Gastrocnemius medialis (tissue), 4 donors: Measurements from ENCODE around the gene CEP295NL. TPM values are rescaled to one million over a fixed set of nuclear protein-coding genes. Genes with fewer than 3 reads are reported as not detected.
"Not testable (repeated sequence)": the region's sequence is repeated elsewhere in the genome, so short reads cannot be mapped to it uniquely, and the experiment has no call there.

ENCODE experiments used
- ATAC-seq, 2 donors: fragments of 150-250 bp; one replicate each; pipeline ENCODE4 v1.9.1; 2016
- DNase-seq, 2 donors: peaks; one replicate each; pipeline ENCODE4 v3.0.0-alpha.2; 2019
- H3K27ac ChIP-seq, 4 donors: fragments of 200-600 bp; sonication (generic); 1 replicate in 1 of 4; 2 replicates in 3 of 4; pipeline ENCODE4 v1.5.1; 2016 to 2018; ENCODE audit warnings: mild to moderate bottlenecking in 2 of 4, moderate library complexity in 1 of 4
- H3K27me3 ChIP-seq, 3 donors: fragments of 200-600 bp; sonication (generic) in 2 of 3; 1 replicate in 1 of 3; 2 replicates in 2 of 3; pipeline versions ENCODE4 v1.5.1 to v1.6.0; 2016 to 2019; ENCODE audit warnings: mild to moderate bottlenecking in 1 of 3, moderate library complexity in 1 of 3
- H3K36me3 ChIP-seq, 2 donors: fragments of 200-600 bp; sonication (generic) in 1 of 2; one replicate each; pipeline ENCODE4 v1.5.1; 2017 to 2018
- H3K4me1 ChIP-seq, 2 donors: fragments of 200-600 bp; sonication (generic) in 1 of 2; one replicate each; pipeline ENCODE4 v1.5.1; 2016 to 2017; ENCODE audit warnings: mild to moderate bottlenecking in 2 of 2
- H3K4me3 ChIP-seq, 4 donors: fragments of 200-600 bp; sonication (generic) in 3 of 4; 1 replicate in 1 of 4; 2 replicates in 3 of 4; pipeline ENCODE4 v1.5.1; 2016 to 2019; ENCODE audit warnings: mild to moderate bottlenecking in 2 of 4
- H3K9me3 ChIP-seq, 3 donors: fragments of 200-600 bp; sonication (generic) in 2 of 3; 1 replicate in 1 of 3; 2 replicates in 2 of 3; pipeline ENCODE4 v1.5.1; 2016 to 2019
- POLR2A ChIP-seq, 2 donors: fragments of 450-650 bp; IDR thresholded peaks; one replicate each; pipeline ENCODE4 v1.6.1; 2017; ENCODE audit warnings: antibody characterized with exemption in 2 of 2, mild to moderate bottlenecking in 2 of 2, moderate library complexity in 2 of 2
- in situ Hi-C, 4 donors: fragments of 200-750 bp; cut with MboI; loops; one replicate each; pipeline versions ENCODE4 v1.15.0 to v1.8.0; 2017; ENCODE audit warnings: low sequenced_read_pairs in 4 of 4
- intact Hi-C: fragments of 100-400 bp; cut with DNase I; formaldehyde crosslinking; loops from one replicate; pipeline ENCODE4 v1.15.1; 2023; ENCODE audit warnings: low total_unique reads
- total RNA-seq, 4 donors: library from RNA; depleted of rRNA; stranded (reverse); fragments of >200 nt; gene quantifications; one replicate each; pipeline versions ENCODE4 v1.1.0 to v1.2.3, GENCODE V29; 2016
- TF ChIP-seq, protein P1 (sequence below), 5 experiments: fragments of 450-650 bp in 3 of 5; fragments of 200-600 bp in 2 of 5; sonication (generic) in 2 of 5; IDR thresholded peaks in 4 of 5; conservative IDR thresholded peaks in 1 of 5; 1 replicate in 4 of 5; 2 replicates in 1 of 5; pipeline ENCODE4 v1.5.1; 2016 to 2019; ENCODE audit warnings: antibody characterized with exemption in 5 of 5, mild to moderate bottlenecking in 3 of 5, moderate library complexity in 3 of 5

The CEP295NL gene
- total RNA-seq, 4 donors from 2014 or later, result 0.16 TPM; not detected in 3

DNA sequence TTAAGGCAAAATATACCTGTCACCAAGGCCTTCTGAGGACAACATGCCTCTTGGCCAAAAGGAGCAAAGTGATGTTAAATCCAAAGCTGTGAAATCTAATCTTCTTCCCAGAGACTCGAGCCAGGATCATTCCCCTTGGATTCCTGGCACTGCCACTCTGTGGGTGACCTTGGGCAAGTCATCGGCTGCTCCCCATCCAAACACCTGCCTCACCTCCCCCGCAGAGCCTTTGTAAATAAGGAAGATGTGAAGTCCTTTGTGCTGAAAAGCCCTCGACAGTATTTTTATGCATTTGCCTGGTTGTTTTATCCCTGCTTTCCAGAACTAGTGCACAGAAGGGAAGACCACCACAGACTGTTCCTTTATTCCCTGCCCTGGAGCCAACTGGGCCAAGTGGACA lies 5.4 kb upstream of the CEP295NL start:
- no peaks in the 10 kb centered on the region for H3K9me3 ChIP-seq
- ATAC-seq (no peak), DNase-seq (no peak)
- no peak overlapping the region for H3K4me3 ChIP-seq
- intact Hi-C loops (no loop called here), in situ Hi-C loops (no loop called here)
- H3K27ac ChIP-seq, result no peak overlapping the region
- peaks cover 5 to 10% of the 10 kb centered on the region in 2 donors for H3K4me1 ChIP-seq
- TF ChIP-seq, protein P1, sequence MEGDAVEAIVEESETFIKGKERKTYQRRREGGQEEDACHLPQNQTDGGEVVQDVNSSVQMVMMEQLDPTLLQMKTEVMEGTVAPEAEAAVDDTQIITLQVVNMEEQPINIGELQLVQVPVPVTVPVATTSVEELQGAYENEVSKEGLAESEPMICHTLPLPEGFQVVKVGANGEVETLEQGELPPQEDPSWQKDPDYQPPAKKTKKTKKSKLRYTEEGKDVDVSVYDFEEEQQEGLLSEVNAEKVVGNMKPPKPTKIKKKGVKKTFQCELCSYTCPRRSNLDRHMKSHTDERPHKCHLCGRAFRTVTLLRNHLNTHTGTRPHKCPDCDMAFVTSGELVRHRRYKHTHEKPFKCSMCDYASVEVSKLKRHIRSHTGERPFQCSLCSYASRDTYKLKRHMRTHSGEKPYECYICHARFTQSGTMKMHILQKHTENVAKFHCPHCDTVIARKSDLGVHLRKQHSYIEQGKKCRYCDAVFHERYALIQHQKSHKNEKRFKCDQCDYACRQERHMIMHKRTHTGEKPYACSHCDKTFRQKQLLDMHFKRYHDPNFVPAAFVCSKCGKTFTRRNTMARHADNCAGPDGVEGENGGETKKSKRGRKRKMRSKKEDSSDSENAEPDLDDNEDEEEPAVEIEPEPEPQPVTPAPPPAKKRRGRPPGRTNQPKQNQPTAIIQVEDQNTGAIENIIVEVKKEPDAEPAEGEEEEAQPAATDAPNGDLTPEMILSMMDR (IDR thresholded peaks at IDR 0.05 in 4 of 5, conservative IDR thresholded peaks at IDR 0.05 in 1 of 5), result no peak
- no peak for TF ChIP-seq POLR2A (IDR thresholded peaks at IDR 0.05)
- no peaks in the 10 kb centered on the region for H3K36me3 ChIP-seq
- H3K27me3 ChIP-seq, result no peaks in the 10 kb centered on the region

DNA sequence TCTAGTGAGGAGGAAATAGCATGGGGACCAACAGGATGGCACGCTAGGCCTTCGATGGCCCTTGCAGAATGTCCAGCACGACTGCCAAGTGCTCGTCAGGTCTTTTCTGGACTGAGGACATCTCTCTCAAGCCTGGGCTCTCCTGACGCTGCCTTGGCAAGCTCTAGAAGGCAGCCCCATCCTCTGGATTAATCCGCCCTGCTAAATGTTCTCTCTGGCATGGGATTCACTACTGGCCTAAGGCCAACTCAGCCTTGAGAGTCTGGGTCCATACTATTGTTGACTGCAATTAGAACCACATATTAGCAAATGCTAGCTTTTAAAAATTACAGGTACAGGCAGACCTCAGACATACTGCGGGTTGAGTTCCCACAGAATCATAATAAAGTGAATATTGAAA lies 2.5 kb upstream of the CEP295NL start:
- Histone ChIP-seq H3K4me3 (no peak overlapping the region), H3K27ac (no peak overlapping the region), H3K27me3 (no peaks in the 10 kb centered on the region), H3K4me1 (peaks cover 5 to 14% of the 10 kb centered on the region in 2 donors), H3K36me3 (no peaks in the 10 kb centered on the region), H3K9me3 (no peaks in the 10 kb centered on the region)
- ATAC-seq, result no peak
- TF ChIP-seq POLR2A (IDR thresholded peaks at IDR 0.05), result no peak
- TF ChIP-seq, protein P1 (IDR thresholded peaks at IDR 0.05 in 4 of 5, conservative IDR thresholded peaks at IDR 0.05 in 1 of 5), result no peak
- DNase-seq, result no peak
- intact Hi-C loops (no loop called here), in situ Hi-C loops (no loop called here)

DNA sequence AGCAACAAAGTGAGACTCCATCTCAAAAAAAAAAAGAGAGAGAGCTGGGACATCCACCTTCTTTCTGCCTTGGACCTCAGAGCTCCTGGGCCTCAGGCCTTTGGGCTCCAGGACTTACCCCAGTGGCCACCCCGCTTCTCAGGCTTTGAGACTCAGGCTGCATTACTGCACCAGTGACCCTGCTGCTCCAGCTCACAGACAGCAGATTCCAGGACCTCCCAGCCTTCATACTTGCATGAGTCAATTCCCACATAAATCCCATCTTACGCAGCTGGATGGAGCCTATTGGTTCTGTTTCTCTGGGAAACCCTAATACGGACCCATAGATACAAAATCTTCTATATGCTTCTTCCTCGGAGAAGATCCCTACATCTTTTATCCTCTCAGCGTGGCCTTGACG lies 2.1 kb upstream of the CEP295NL start:
- no peak for TF ChIP-seq POLR2A (IDR thresholded peaks at IDR 0.05)
- TF ChIP-seq, protein P1 (IDR thresholded peaks at IDR 0.05 in 4 of 5, conservative IDR thresholded peaks at IDR 0.05 in 1 of 5), result no peak
- in situ Hi-C loops, result no loop called here
- Histone ChIP-seq H3K27ac (no peak overlapping the region), H3K27me3 (no peaks in the 10 kb centered on the region), H3K9me3 (no peaks in the 10 kb centered on the region), H3K4me3 (no peak overlapping the region), H3K36me3 (no peaks in the 10 kb centered on the region), H3K4me1 (peaks cover 5 to 14% of the 10 kb centered on the region in 2 donors)
- ATAC-seq (no peak), DNase-seq (no peak)
- intact Hi-C loops, result no loop called here

DNA sequence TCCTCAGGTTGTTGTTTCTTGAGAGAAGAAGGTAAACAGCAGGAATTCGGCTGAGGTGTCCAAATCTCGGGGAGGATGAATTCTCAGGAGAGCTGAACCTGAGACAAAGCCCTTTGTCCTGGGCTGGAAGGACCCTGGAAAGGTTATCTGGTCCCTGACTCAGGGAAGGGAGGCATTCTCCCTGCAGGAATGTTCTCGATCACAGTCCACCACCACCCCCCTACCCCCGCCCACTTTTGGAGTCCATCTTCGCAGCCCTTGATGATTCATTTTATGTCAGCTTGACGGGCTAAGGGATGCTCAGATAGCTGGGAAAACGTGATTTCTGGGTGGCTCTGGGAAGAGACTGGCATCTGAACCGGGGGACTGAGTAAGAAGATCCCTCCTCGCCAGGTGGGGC lies 1.4 kb upstream of the CEP295NL start:
- no peaks in the 10 kb centered on the region for H3K9me3 ChIP-seq
- H3K36me3 ChIP-seq, result no peaks in the 10 kb centered on the region
- no peaks in the 10 kb centered on the region for H3K27me3 ChIP-seq
- DNase-seq, result no peak
- in situ Hi-C loops, result no loop called here
- TF ChIP-seq POLR2A (IDR thresholded peaks at IDR 0.05), result no peak
- TF ChIP-seq, protein P1 (IDR thresholded peaks at IDR 0.05 in 4 of 5, conservative IDR thresholded peaks at IDR 0.05 in 1 of 5), result no peak
- H3K27ac ChIP-seq, result no peak overlapping the region
- peaks cover 7 to 14% of the 10 kb centered on the region in 2 donors for H3K4me1 ChIP-seq
- ATAC-seq, result no peak
- intact Hi-C loops, result no loop called here
- H3K4me3 ChIP-seq, result no peak overlapping the region

DNA sequence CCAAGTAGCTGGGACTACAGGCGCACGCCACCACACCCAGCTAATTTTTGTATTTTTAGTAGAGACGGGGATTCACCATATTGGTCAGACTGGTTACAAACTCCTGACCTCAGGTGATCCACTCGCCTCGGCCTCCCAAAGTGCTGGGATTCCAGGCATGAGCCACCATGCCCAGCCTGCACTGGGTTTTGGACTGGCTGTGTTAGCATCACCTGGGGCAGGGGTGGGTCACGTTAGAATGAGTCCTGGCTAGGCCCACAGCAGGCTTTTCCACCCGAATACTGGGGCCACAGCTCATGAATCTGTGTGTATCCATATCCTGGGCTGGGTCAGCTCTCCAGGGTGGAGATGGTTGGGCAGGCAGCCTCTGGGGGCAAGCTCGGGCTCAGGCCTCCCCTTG lies 770 bp downstream of the CEP295NL start:
- H3K9me3 ChIP-seq, H3K27me3 ChIP-seq, H3K4me3 ChIP-seq, in situ Hi-C loops, intact Hi-C loops, H3K36me3 ChIP-seq, DNase-seq, H3K27ac ChIP-seq, ATAC-seq: not testable (repeated sequence)
- H3K4me1 ChIP-seq, result peaks cover 18 to 20% of the 10 kb centered on the region in 2 donors
